ENCODE measurements around the gene NCKAP1.

DNA sequence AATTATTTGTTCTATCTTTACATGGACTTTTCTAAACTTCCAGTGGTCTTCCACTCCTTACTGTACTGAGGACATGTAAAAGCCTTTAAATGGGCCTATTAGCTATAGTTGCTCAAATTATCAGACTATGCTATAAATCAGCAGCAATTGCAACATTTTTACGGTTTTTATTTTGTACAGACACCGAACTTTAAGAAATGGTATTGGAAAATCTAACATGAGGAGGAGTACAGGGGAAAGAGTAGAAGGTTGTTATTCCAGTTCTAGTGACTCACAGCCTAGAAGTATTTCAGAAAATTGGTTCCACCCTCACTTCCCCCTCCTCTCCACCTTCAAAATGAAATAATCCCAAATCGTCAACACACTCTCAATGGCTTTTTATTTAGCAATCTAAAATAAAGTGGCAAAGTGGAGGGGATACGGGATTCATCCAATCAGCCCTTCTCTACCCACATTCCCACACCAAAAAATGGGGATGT, 1.1 kb downstream of the NCKAP1 start:
- TF ChIP-seq, protein P1, sequence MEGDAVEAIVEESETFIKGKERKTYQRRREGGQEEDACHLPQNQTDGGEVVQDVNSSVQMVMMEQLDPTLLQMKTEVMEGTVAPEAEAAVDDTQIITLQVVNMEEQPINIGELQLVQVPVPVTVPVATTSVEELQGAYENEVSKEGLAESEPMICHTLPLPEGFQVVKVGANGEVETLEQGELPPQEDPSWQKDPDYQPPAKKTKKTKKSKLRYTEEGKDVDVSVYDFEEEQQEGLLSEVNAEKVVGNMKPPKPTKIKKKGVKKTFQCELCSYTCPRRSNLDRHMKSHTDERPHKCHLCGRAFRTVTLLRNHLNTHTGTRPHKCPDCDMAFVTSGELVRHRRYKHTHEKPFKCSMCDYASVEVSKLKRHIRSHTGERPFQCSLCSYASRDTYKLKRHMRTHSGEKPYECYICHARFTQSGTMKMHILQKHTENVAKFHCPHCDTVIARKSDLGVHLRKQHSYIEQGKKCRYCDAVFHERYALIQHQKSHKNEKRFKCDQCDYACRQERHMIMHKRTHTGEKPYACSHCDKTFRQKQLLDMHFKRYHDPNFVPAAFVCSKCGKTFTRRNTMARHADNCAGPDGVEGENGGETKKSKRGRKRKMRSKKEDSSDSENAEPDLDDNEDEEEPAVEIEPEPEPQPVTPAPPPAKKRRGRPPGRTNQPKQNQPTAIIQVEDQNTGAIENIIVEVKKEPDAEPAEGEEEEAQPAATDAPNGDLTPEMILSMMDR (IDR thresholded peaks at IDR 0.05; ENCODE audit: low read depth, low read length, missing input control), result no peak
- TF ChIP-seq TAF1 (conservative IDR thresholded peaks at IDR 0.05), result no peak

All from liver (tissue), 3 donors.